OCI-LY1 (cell line): Measurements from ENCODE around the gene NEURL3.

Experiments used
- H2AFZ ChIP-seq: fragments of 200-600 bp; sonication (generic), shearing (Covaris generic); 2 replicates; pipeline ENCODE4 v1.6.0; 2014; ENCODE audit warnings: antibody characterized with exemption, mild to moderate bottlenecking, low read length
- H3F3A ChIP-seq: fragments of 200-600 bp; sonication (generic), shearing (Covaris generic); 2 replicates; pipeline ENCODE4 v1.6.0; 2014; ENCODE audit warnings: mild to moderate bottlenecking, antibody characterized with exemption, low read length, moderate library complexity; ENCODE audit not compliant: insufficient read depth
- H3K27ac ChIP-seq: fragments of 200-600 bp; sonication (generic); 2 replicates; pipeline ENCODE4 v1.5.1; 2014; ENCODE audit warnings: low read length, mixed run types, mild to moderate bottlenecking, low read depth; ENCODE audit not compliant: poor library complexity, severe bottlenecking
- H3K27me3 ChIP-seq: fragments of 200-600 bp; sonication (generic); 2 replicates; pipeline ENCODE4 v1.6.0; 2014; ENCODE audit warnings: antibody characterized with exemption, mild to moderate bottlenecking, low read length, moderate library complexity; ENCODE audit not compliant: insufficient read depth
- H3K36me3 ChIP-seq: fragments of 200-600 bp; sonication (generic); 2 replicates; pipeline ENCODE4 v1.6.1; 2014; ENCODE audit warnings: mild to moderate bottlenecking, antibody characterized with exemption, low read length, moderate library complexity, mixed read lengths; ENCODE audit not compliant: insufficient read depth
- H3K4me1 ChIP-seq: fragments of 200-600 bp; sonication (generic); 2 replicates; pipeline ENCODE4 v1.5.1; 2014; ENCODE audit warnings: mild to moderate bottlenecking, low read length, moderate library complexity; ENCODE audit not compliant: insufficient read depth, severe bottlenecking
- H3K4me2 ChIP-seq: fragments of 200-600 bp; sonication (generic), shearing (Covaris generic); 2 replicates; pipeline ENCODE4 v1.6.1; 2014; ENCODE audit warnings: low read length
- H3K4me3 ChIP-seq: fragments of 200-600 bp; sonication (generic); 2 replicates; pipeline ENCODE4 v1.5.1; 2014; ENCODE audit warnings: low read length, low read depth, mild to moderate bottlenecking, mixed read lengths; ENCODE audit not compliant: poor library complexity, severe bottlenecking
- H3K79me2 ChIP-seq: fragments of 200-600 bp; shearing (Covaris generic); 2 replicates; pipeline ENCODE4 v1.6.1; 2016; ENCODE audit warnings: mixed run types, low read length, mixed read lengths; ENCODE audit not compliant: insufficient read depth
- H3K9ac ChIP-seq: fragments of 200-600 bp; sonication (generic), shearing (Covaris generic); 2 replicates; pipeline ENCODE4 v1.6.1; 2014; ENCODE audit warnings: mild to moderate bottlenecking, low read length, mixed read lengths
- H3K9me2 ChIP-seq: fragments of 200-600 bp; sonication (generic), shearing (Covaris generic); 2 replicates; pipeline ENCODE4 v1.6.1; 2014; ENCODE audit warnings: low read depth, mild to moderate bottlenecking, low read length, mixed read lengths
- H3K9me3 ChIP-seq: fragments of 200-600 bp; shearing (Covaris generic); 2 replicates; pipeline ENCODE4 v1.6.1; 2014; ENCODE audit warnings: low read length, mixed read lengths
- H4K20me1 ChIP-seq: fragments of 200-600 bp; sonication (generic), shearing (Covaris generic); 2 replicates; pipeline ENCODE4 v1.6.0; 2016; ENCODE audit warnings: mild to moderate bottlenecking, low read length; ENCODE audit not compliant: insufficient read depth
- CTCF ChIP-seq: fragments of 200-600 bp; sonication (generic), shearing (Covaris generic); IDR thresholded peaks from 2 replicates; pipeline ENCODE4 v1.5.1; 2017; ENCODE audit warnings: mild to moderate bottlenecking, antibody characterized with exemption, low read length, moderate library complexity, mixed read lengths
- EZH2 ChIP-seq: fragments of 200-600 bp; sonication (generic), shearing (Covaris generic); IDR thresholded peaks from 2 replicates; pipeline ENCODE4 v1.8.0; 2017; ENCODE audit warnings: borderline replicate concordance, mixed run types, mild to moderate bottlenecking, antibody characterized with exemption, low read length, moderate library complexity, mixed read lengths

NEURL3 gene

GRCh38 chr2:96528006-96528699 lies 23.0 kb upstream of the NEURL3 start:
- Histone ChIP-seq H3K27ac (no peak overlapping the region), H3K9ac (no peak overlapping the region), H3K4me2 (no peak overlapping the region)

GRCh38 chr2:96527286-96528005 lies 22.3 kb upstream of the NEURL3 start:
- Histone ChIP-seq H3K27me3 (peaks cover 33% of the 10 kb centered on the region), H3K4me2 (peak overlapping the region; percentile 36; the same call in 1 of the 2 replicates), H3K9me3 (no peaks in the 10 kb centered on the region), H3K4me1 (peaks cover 4% of the 10 kb centered on the region), H3K36me3 (no peaks in the 10 kb centered on the region; the same call in 1 of the 2 replicates), H3K27ac (no peak overlapping the region), H4K20me1 (no peaks in the 10 kb centered on the region), H3K9me2 (no peaks in the 10 kb centered on the region), H2AFZ (no peak overlapping the region), H3K79me2 (no peaks in the 10 kb centered on the region), H3K9ac (no peak overlapping the region), H3K4me3 (peak overlapping the region; percentile 21), H3F3A (no peaks in the 10 kb centered on the region)
- TF ChIP-seq CTCF (no peak; the same call in 1 of the 2 replicates), EZH2 (no peak)

More at GRCh38 chr2:96528006-96528699, 23.0 kb upstream of the NEURL3 start:
- TF ChIP-seq EZH2 (no peak), CTCF (no peak)
- no peaks in the 10 kb centered on the region for H3K9me3 ChIP-seq
- H3K36me3 ChIP-seq = no peaks in the 10 kb centered on the region; the same call in 1 of the 2 replicates
- no peak overlapping the region for H3K4me3 ChIP-seq
- peaks cover 33% of the 10 kb centered on the region for H3K27me3 ChIP-seq
- peaks cover 4% of the 10 kb centered on the region for H3K4me1 ChIP-seq
- no peaks in the 10 kb centered on the region for H3K9me2 ChIP-seq
- no peaks in the 10 kb centered on the region for H4K20me1 ChIP-seq
- no peaks in the 10 kb centered on the region for H3K79me2 ChIP-seq
- no peak overlapping the region for H2AFZ ChIP-seq
- no peaks in the 10 kb centered on the region for H3F3A ChIP-seq

GRCh38 chr2:96526615-96527285 lies 21.6 kb upstream of the NEURL3 start:
- peaks cover 31% of the 10 kb centered on the region for H3K27me3 ChIP-seq
- no peaks in the 10 kb centered on the region for H3K9me3 ChIP-seq
- no peaks in the 10 kb centered on the region for H3F3A ChIP-seq
- H3K4me1 ChIP-seq = peaks cover 4% of the 10 kb centered on the region
- H2AFZ ChIP-seq = no peak overlapping the region
- H3K27ac ChIP-seq = no peak overlapping the region
- H3K4me2 ChIP-seq = peak overlapping the region; percentile 36; the same call in 1 of the 2 replicates
- H3K79me2 ChIP-seq = no peaks in the 10 kb centered on the region
- no peaks in the 10 kb centered on the region for H3K9me2 ChIP-seq
- peak overlapping the region; percentile 21 for H3K4me3 ChIP-seq
- no peak overlapping the region for H3K9ac ChIP-seq
- H3K36me3 ChIP-seq = no peaks in the 10 kb centered on the region; the same call in 1 of the 2 replicates
- no peak for TF ChIP-seq CTCF
- TF ChIP-seq EZH2 = no peak
- no peaks in the 10 kb centered on the region for H4K20me1 ChIP-seq
